GM13976 (cell line): ENCODE measurements around the gene GJB6.

Source experiments
- DNase-seq: peaks from one replicate; pipeline ENCODE4 v3.0.0; 2012; ENCODE audit warnings: low spot score
- in situ Hi-C: fragments of 300-500 bp; cut with MboI; formaldehyde crosslinking; loops from one replicate; pipeline ENCODE4 v1.12.0; 2022; ENCODE audit warnings: low sequenced_read_pairs, mixed read lengths, inconsistent platforms; ENCODE audit not compliant: unreplicated experiment
- TF ChIP-seq, protein P1 (sequence below): IDR thresholded peaks from 2 replicates; pipeline ENCODE4 v1.5.1; 2012; ENCODE audit warnings: borderline replicate concordance, mild to moderate bottlenecking; ENCODE audit not compliant: insufficient read depth; ENCODE audit errors: extremely low read depth, missing control alignments, control extremely low read depth

Gene GJB6

GRCh38 chr13:20217168-20217567 is 15.0 kb downstream of the GJB6 start:
- in situ Hi-C loops: no loop called here
- TF ChIP-seq, protein P1, sequence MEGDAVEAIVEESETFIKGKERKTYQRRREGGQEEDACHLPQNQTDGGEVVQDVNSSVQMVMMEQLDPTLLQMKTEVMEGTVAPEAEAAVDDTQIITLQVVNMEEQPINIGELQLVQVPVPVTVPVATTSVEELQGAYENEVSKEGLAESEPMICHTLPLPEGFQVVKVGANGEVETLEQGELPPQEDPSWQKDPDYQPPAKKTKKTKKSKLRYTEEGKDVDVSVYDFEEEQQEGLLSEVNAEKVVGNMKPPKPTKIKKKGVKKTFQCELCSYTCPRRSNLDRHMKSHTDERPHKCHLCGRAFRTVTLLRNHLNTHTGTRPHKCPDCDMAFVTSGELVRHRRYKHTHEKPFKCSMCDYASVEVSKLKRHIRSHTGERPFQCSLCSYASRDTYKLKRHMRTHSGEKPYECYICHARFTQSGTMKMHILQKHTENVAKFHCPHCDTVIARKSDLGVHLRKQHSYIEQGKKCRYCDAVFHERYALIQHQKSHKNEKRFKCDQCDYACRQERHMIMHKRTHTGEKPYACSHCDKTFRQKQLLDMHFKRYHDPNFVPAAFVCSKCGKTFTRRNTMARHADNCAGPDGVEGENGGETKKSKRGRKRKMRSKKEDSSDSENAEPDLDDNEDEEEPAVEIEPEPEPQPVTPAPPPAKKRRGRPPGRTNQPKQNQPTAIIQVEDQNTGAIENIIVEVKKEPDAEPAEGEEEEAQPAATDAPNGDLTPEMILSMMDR: no peak
- DNase-seq: no peak

- DNase-seq: no peak
- in situ Hi-C loops: loop anchor here (10.0 kb wide), 1 partner anchor 55 kb away; no protein-coding TSS in a partner anchor
- TF ChIP-seq, protein P1: no peak
Observed at GRCh38 chr13:20209948-20210347, 22.2 kb downstream of the GJB6 start.

DNA sequence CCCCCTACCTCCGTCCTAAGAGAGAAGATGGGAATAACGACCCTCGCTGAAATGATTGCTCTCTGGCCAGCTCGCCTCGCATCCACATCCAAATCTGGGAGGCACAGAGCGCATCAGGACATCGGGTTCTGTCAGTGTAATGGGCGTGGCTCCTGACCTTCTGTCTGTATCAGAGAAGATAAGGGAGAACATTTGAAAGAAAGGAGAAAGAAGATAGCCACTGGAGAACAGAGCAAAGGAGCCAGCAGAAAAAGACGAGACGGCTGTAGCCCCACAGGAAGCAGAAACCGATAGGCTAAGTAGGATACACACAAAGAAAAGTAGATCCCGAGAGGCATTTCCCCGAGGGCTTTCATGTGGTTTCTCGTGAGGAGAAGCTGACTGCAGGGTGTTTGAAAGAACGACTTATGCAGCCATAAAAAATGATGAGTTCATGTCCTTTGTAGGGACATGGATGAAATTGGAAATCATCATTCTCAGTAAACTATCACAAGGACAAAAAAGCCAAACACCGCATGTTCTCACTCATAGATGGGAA is 25.4 kb downstream of the GJB6 start:
- DNase-seq: peak; percentile 17
- TF ChIP-seq, protein P1: no peak
- in situ Hi-C loops: loop anchor here (10.0 kb wide), 1 partner anchor 58 kb away; no protein-coding TSS in a partner anchor

GRCh38 chr13:20206065-20206697 is 25.9 kb downstream of the GJB6 start:
- peak; percentile 13 for DNase-seq
- in situ Hi-C loops: loop anchor here (10.0 kb wide), 1 partner anchor 59 kb away; no protein-coding TSS in a partner anchor
- TF ChIP-seq, protein P1: no peak

GRCh38 chr13:20198781-20199180 is 33.3 kb downstream of the GJB6 start:
- in situ Hi-C loops: loop anchor here (10.0 to 25.0 kb wide), 4 partner anchors 296 to 714 kb away; partner anchors contain the start of genes IL17D and XPO4
- no peak for DNase-seq
- TF ChIP-seq, protein P1: no peak

DNA sequence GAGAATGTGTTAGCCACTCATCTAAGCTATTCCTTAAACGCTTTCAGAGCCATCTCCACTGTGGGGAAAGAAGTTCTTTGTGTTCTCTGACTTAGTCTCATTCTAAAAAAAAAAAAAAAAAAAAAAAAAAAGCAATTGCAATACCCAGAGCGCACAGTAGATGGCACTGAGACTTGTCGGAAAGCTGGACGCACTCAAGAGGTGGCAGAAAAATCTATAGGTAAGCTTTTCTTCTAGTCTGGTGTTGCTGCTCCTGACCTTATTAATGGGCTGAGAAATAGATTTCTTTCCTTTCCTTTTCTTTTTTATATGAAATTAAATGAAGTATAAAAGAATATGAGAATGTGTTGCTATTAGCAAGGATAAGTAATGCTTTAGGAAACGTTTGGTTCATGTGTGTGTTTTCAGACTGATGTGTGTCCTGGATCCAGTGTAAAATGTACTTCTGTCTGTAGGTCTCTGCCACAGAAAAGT is 34.7 kb downstream of the GJB6 start:
- in situ Hi-C loops: loop anchor here (10.0 to 25.0 kb wide), 4 partner anchors 297 to 715 kb away; partner anchors contain the start of genes IL17D and XPO4
- TF ChIP-seq, protein P1: peak; percentile 63
- DNase-seq: peak; percentile 63
